OCI-LY7 (cell line): ENCODE data around the gene COX8A. TPM values are rescaled to one million over a fixed set of nuclear protein-coding genes. Genes with fewer than 3 reads are reported as not detected.

Experiments
- BruUV-seq: library from RNA; stranded (reverse); fragments of 400-500 nt; replicated peaks from 2 replicates; lab custom pipeline; 2021; lab: Mats Ljungman, UMichigan
- CTCF ChIA-PET: fragments of 300-600 bp; sonication (Branson Sonifier 250); formaldehyde crosslinking; loops from one replicate; lab custom pipeline; 2022; ENCODE audit warnings: antibody characterized with exemption; ENCODE audit not compliant: unreplicated experiment; lab: Charles Lee
- POLR2A ChIA-PET: fragments of 300-600 bp; sonication (Branson Sonifier 250); formaldehyde crosslinking; loops from one replicate; lab custom pipeline; 2022; ENCODE audit warnings: antibody characterized with exemption; lab: Charles Lee
- DNase-seq: peaks from one replicate; pipeline ENCODE4 v3.0.0-alpha.2; 2015; ENCODE audit warnings: low spot score
- H2AFZ ChIP-seq: fragments of 200-600 bp; sonication (generic), shearing (Covaris generic); 2 replicates; pipeline ENCODE4 v1.6.1; 2014; ENCODE audit warnings: mild to moderate bottlenecking, antibody characterized with exemption, low read length, moderate library complexity
- H3K27ac ChIP-seq: fragments of 200-600 bp; sonication (generic); 2 replicates; pipeline ENCODE4 v1.5.1; 2014; ENCODE audit warnings: mixed run types, low read depth, mild to moderate bottlenecking, moderate library complexity, low read length, inconsistent platforms; ENCODE audit not compliant: poor library complexity, severe bottlenecking
- H3K36me3 ChIP-seq: fragments of 200-600 bp; sonication (generic); 2 replicates; pipeline ENCODE4 v1.6.1; 2014; ENCODE audit warnings: mild to moderate bottlenecking, antibody characterized with exemption, low read length, moderate library complexity, mixed read lengths; ENCODE audit not compliant: insufficient read depth
- H3K4me1 ChIP-seq: fragments of 200-600 bp; sonication (generic); 2 replicates; pipeline ENCODE4 v1.5.1; 2014; ENCODE audit warnings: mild to moderate bottlenecking, low read length; ENCODE audit not compliant: insufficient read depth, poor library complexity, severe bottlenecking
- H3K4me2 ChIP-seq: fragments of 200-600 bp; sonication (generic); 2 replicates; pipeline ENCODE4 v1.6.1; 2014; ENCODE audit warnings: mild to moderate bottlenecking, low read length
- H3K4me3 ChIP-seq: fragments of 200-600 bp; sonication (generic); 2 replicates; pipeline ENCODE4 v1.5.1; 2014; ENCODE audit warnings: mild to moderate bottlenecking, low read depth, low read length; ENCODE audit not compliant: poor library complexity, severe bottlenecking
- H3K79me2 ChIP-seq: fragments of 200-600 bp; sonication (generic); 2 replicates; pipeline ENCODE4 v1.6.1; 2016; ENCODE audit warnings: low read depth, mild to moderate bottlenecking, low read length, moderate library complexity, mixed read lengths; ENCODE audit not compliant: insufficient read depth
- H3K9me2 ChIP-seq: fragments of 200-600 bp; sonication (generic); 2 replicates; pipeline ENCODE4 v1.6.1; 2016; ENCODE audit warnings: mild to moderate bottlenecking, low read length, mixed read lengths; ENCODE audit not compliant: insufficient read depth
- H3K9me3 ChIP-seq: fragments of 200-600 bp; sonication (generic); 2 replicates; pipeline ENCODE4 v1.6.1; 2014; ENCODE audit warnings: mild to moderate bottlenecking, mixed run types, low read length, mixed read lengths
- H4K20me1 ChIP-seq: fragments of 200-600 bp; sonication (generic); 2 replicates; pipeline ENCODE4 v1.6.1; 2014; ENCODE audit warnings: mild to moderate bottlenecking, antibody characterized with exemption, low read length, moderate library complexity, mixed read lengths; ENCODE audit not compliant: insufficient read depth
- CTCF ChIP-seq: fragments of 200-600 bp; sonication (generic); conservative IDR thresholded peaks from 2 replicates; pipeline ENCODE4 v1.5.1; 2014; ENCODE audit warnings: mild to moderate bottlenecking, antibody characterized with exemption, low read length, moderate library complexity, mixed read lengths
- EZH2phosphoT487 ChIP-seq: fragments of 200-600 bp; sonication (generic); IDR thresholded peaks from 2 replicates; pipeline ENCODE4 v1.6.1; 2018; ENCODE audit warnings: low read depth, borderline replicate concordance, mild to moderate bottlenecking, mixed run types, antibody characterized with exemption, low read length, moderate library complexity, mixed read lengths
- intact Hi-C: fragments of 100-400 bp; cut with micrococcal nuclease; formaldehyde crosslinking; loops from one replicate; pipeline ENCODE4 v1.10.0; 2022; ENCODE audit not compliant: unreplicated experiment
- total RNA-seq, 2 experiments: library from RNA; depleted of rRNA in 1 of 2; stranded (reverse); fragments of >200 nt in 1 of 2; shearing (Covaris generic) in 1 of 2; gene quantifications; 2 replicates each; pipeline ENCODE4 v1.2.3, GENCODE V29; 2014 to 2022

Gene COX8A
- total RNA-seq, 2 experiments from 2014 or later = 373 to 811 TPM

GRCh38 chr11:64014356-64014755, 39.9 kb downstream of the COX8A start:
- no peak overlapping the region for H3K4me3 ChIP-seq
- no peak for TF ChIP-seq EZH2phosphoT487
- TF ChIP-seq CTCF = no peak
- no peaks in the 10 kb centered on the region for H3K4me1 ChIP-seq
- no peak overlapping the region for H2AFZ ChIP-seq
- no peak for DNase-seq
- H3K36me3 ChIP-seq = no peaks in the 10 kb centered on the region
- H3K27ac ChIP-seq = no peak overlapping the region
- intact Hi-C loops = no loop called here
- ChIA-PET POLR2A (no interaction called here), CTCF (no interaction called here)
- no TSS peak for BruUV-seq
- no peak overlapping the region for H3K4me2 ChIP-seq
- H3K9me3 ChIP-seq = peaks cover 8% of the 10 kb centered on the region; the same call in 1 of the 2 replicates
- no peaks in the 10 kb centered on the region for H4K20me1 ChIP-seq
- H3K9me2 ChIP-seq = no peaks in the 10 kb centered on the region
- no peaks in the 10 kb centered on the region for H3K79me2 ChIP-seq

GRCh38 chr11:64015510-64015909, 41.1 kb downstream of the COX8A start:
- Histone ChIP-seq H3K27ac (no peak overlapping the region), H3K4me3 (no peak overlapping the region), H4K20me1 (no peaks in the 10 kb centered on the region), H3K36me3 (no peaks in the 10 kb centered on the region), H3K79me2 (no peaks in the 10 kb centered on the region), H3K4me1 (no peaks in the 10 kb centered on the region), H2AFZ (no peak overlapping the region), H3K9me2 (no peaks in the 10 kb centered on the region), H3K9me3 (peaks cover 5% of the 10 kb centered on the region; the same call in 1 of the 2 replicates), H3K4me2 (no peak overlapping the region)
- ChIA-PET CTCF (interaction anchor here (0.6 kb wide), 1 partner anchor 333 kb away, joined by 3 read pairs; no protein-coding TSS in a partner anchor), POLR2A (no interaction called here)
- intact Hi-C loops = no loop called here
- BruUV-seq = no TSS peak
- no peak for TF ChIP-seq CTCF
- no peak for TF ChIP-seq EZH2phosphoT487
- DNase-seq = no peak

- POLR2A ChIA-PET = no interaction called here
- Histone ChIP-seq H3K4me3 (no peak overlapping the region), H4K20me1 (no peaks in the 10 kb centered on the region), H2AFZ (no peak overlapping the region), H3K9me3 (no peaks in the 10 kb centered on the region), H3K36me3 (no peaks in the 10 kb centered on the region), H3K9me2 (no peaks in the 10 kb centered on the region), H3K79me2 (no peaks in the 10 kb centered on the region), H3K27ac (no peak overlapping the region), H3K4me2 (no peak overlapping the region), H3K4me1 (no peaks in the 10 kb centered on the region)
- intact Hi-C loops = no loop called here
- CTCF ChIA-PET = interaction anchor here (0.6 kb wide), 1 partner anchor 334 kb away, joined by 3 read pairs; no protein-coding TSS in a partner anchor
- TF ChIP-seq CTCF = no peak
- TF ChIP-seq EZH2phosphoT487 = no peak
- no TSS peak for BruUV-seq
- DNase-seq = no peak
These were observed 41.8 kb downstream of the COX8A start for GRCh38 chr11:64015935-64016845.
